ENCODE measurements around the gene PCNX2.
A peak's percentile ranks its signal among the peaks of the same experiment; 100 is the strongest.

Gene PCNX2

GRCh38 chr1:232965124-232965911 is 330.2 kb downstream of the PCNX2 start:
- DNase-seq (ENCODE audit: low read depth, low spot score) = no peak

- no peak for DNase-seq (ENCODE audit: low read depth, low spot score)
These were observed 330.9 kb downstream of the PCNX2 start for GRCh38 chr1:232964601-232965000.

GRCh38 chr1:232962761-232963745 is 332.5 kb downstream of the PCNX2 start:
- no peak for DNase-seq (ENCODE audit: low read depth, low spot score)

- DNase-seq (ENCODE audit: low read depth, low spot score) = no peak
These were observed 337.5 kb downstream of the PCNX2 start for GRCh38 chr1:232958067-232958466.

GRCh38 chr1:232956081-232956480 is 339.4 kb downstream of the PCNX2 start:
- no peak for DNase-seq (ENCODE audit: low read depth, low spot score)

- no peak for DNase-seq (ENCODE audit: low read depth, low spot score)
These were observed 340.7 kb downstream of the PCNX2 start for GRCh38 chr1:232954594-232955365.

- DNase-seq (ENCODE audit: low read depth, low spot score) = no peak
These were observed 342.7 kb downstream of the PCNX2 start for GRCh38 chr1:232952514-232953499.

GRCh38 chr1:232951605-232952004 is 343.9 kb downstream of the PCNX2 start:
- no peak for DNase-seq (ENCODE audit: low read depth, low spot score)

- no peak for DNase-seq (ENCODE audit: low read depth, low spot score)
These were observed 344.3 kb downstream of the PCNX2 start for GRCh38 chr1:232951180-232951579.

- peak; percentile 89 for DNase-seq (ENCODE audit: low read depth, low spot score)
These were observed 345.0 kb downstream of the PCNX2 start, which contains the start of gene NTPCR for GRCh38 chr1:232950197-232951176. Gene NTPCR (plus strand): TSS chr1:232950611. CDS start chr1:232950711, 100 bp downstream.

- DNase-seq (ENCODE audit: low read depth, low spot score) = no peak
These were observed 345.8 kb downstream of the PCNX2 start for GRCh38 chr1:232949636-232950196.

GRCh38 chr1:232944347-232944746 is 351.2 kb downstream of the PCNX2 start:
- no peak for DNase-seq (ENCODE audit: low read depth, low spot score)

- peak; percentile 39 for DNase-seq (ENCODE audit: low read depth, low spot score)
These were observed 351.8 kb downstream of the PCNX2 start for GRCh38 chr1:232943679-232944252.

GRCh38 chr1:232942413-232943294 is 352.9 kb downstream of the PCNX2 start:
- no peak for DNase-seq (ENCODE audit: low read depth, low spot score)

GRCh38 chr1:232940262-232940661 is 355.3 kb downstream of the PCNX2 start:
- no peak for DNase-seq (ENCODE audit: low read depth, low spot score)

GRCh38 chr1:232939748-232940147 is 355.8 kb downstream of the PCNX2 start:
- DNase-seq (ENCODE audit: low read depth, low spot score) = no peak

- no peak for DNase-seq (ENCODE audit: low read depth, low spot score)
These were observed 356.6 kb downstream of the PCNX2 start for GRCh38 chr1:232938926-232939325.

Data from activated naive CD8-positive, alpha-beta T cell treated with anti-CD3 and anti-CD28 coated beads, Interleukin-2, amount 50 U/mL, for 16 hours (primary cell).